GM12878 (cell line): Measurements from ENCODE around the gene TRIM8. TPM values are rescaled to one million over a fixed set of nuclear protein-coding genes. Genes with fewer than 3 reads are reported as not detected.

Experiments
- ATAC-seq: fragments of 200-7000 bp; cut with Tn5 transposase; 3 replicates; pipeline ENCODE4 v1.9.1; 2020; ENCODE audit warnings: mild to moderate bottlenecking, moderate library complexity
- BruUV-seq: library from RNA; stranded (reverse); fragments of 400-500 nt; replicated peaks from 2 replicates; lab custom pipeline; 2021; lab: Mats Ljungman, UMichigan
- CTCF ChIA-PET: fragments of 300-600 bp; sonication (Branson Sonifier 250); formaldehyde crosslinking; extraction: SDS; loops from one replicate; lab custom pipeline; 2021; ENCODE audit warnings: inconsistent platforms; lab: Yijun Ruan, JAX
- POLR2A ChIA-PET: fragments of 350-600 bp; formaldehyde crosslinking; extraction: SDS; loops from one replicate; lab custom pipeline; 2021; ENCODE audit warnings: inconsistent platforms; lab: Charles Lee
- RAD21 ChIA-PET: fragments of 300-600 bp; sonication (Branson Sonifier 250); formaldehyde crosslinking; loops from one replicate; lab custom pipeline; 2023; ENCODE audit warnings: antibody characterized with exemption; ENCODE audit not compliant: unreplicated experiment; lab: Charles Lee
- SMC1A ChIA-PET: fragments of 300-600 bp; sonication (Branson Sonifier 250); formaldehyde crosslinking; loops from one replicate; lab custom pipeline; 2023; ENCODE audit not compliant: unreplicated experiment, uncharacterized antibody; lab: Charles Lee
- DNase-seq: peaks from one replicate; pipeline ENCODE4 v3.0.0-alpha.2; 2011; ENCODE audit warnings: low read depth, low spot score
- FAIRE-seq: peaks from 3 replicates; lab custom pipeline; 2011; peaks lifted over from hg19 to GRCh38; lab: Jason Lieb, UNC
- H2AFZ ChIP-seq: 2 replicates; pipeline ENCODE4 v1.6.0; 2011; ENCODE audit warnings: low read depth, low read length, control low read depth; ENCODE audit not compliant: control insufficient read depth
- H3K27ac ChIP-seq: 2 replicates; pipeline ENCODE4 v1.5.1; 2011; ENCODE audit warnings: control low read depth; ENCODE audit not compliant: control insufficient read depth, insufficient read depth
- H3K27me3 ChIP-seq, 2 experiments: replicated peaks in 1 of 2; 2 replicates each; pipeline versions ENCODE4 v1.6.0 to v1.6.1; 2011; ENCODE audit warnings: low read length in 1 of 2; ENCODE audit not compliant: control insufficient read depth in 2 of 2, insufficient read depth in 2 of 2
- H3K36me3 ChIP-seq, 2 experiments: 2 replicates each; pipeline ENCODE4 v1.5.1; 2011; ENCODE audit warnings: low read length in 1 of 2; ENCODE audit not compliant: control insufficient read depth in 2 of 2, insufficient read depth in 2 of 2
- H3K4me1 ChIP-seq: 2 replicates; pipeline ENCODE4 v1.6.1; 2011; ENCODE audit warnings: mild to moderate bottlenecking, low read length, moderate library complexity, mixed read lengths; ENCODE audit not compliant: control insufficient read depth, insufficient read depth
- H3K4me2 ChIP-seq: 2 replicates; pipeline ENCODE4 v1.6.0; 2011; ENCODE audit warnings: control low read depth; ENCODE audit not compliant: control insufficient read depth, insufficient read depth
- H3K4me3 ChIP-seq: fragments of 200-600 bp; sonication (generic); 2 replicates; pipeline ENCODE4 v1.5.1; 2016
- H3K79me2 ChIP-seq: 2 replicates; pipeline ENCODE4 v1.6.0; 2011; ENCODE audit warnings: low read length; ENCODE audit not compliant: control insufficient read depth, insufficient read depth
- H3K9ac ChIP-seq: 2 replicates; pipeline ENCODE4 v1.8.0; 2011; ENCODE audit warnings: low read length, control low read depth, mixed read lengths; ENCODE audit not compliant: control insufficient read depth, insufficient read depth
- H3K9me3 ChIP-seq: replicated peaks from 3 replicates; pipeline ENCODE4 v1.5.1; 2011; ENCODE audit warnings: mild to moderate bottlenecking, low read length; ENCODE audit not compliant: control insufficient read depth, insufficient read depth
- H4K20me1 ChIP-seq: 2 replicates; pipeline ENCODE4 v1.6.0; 2011; ENCODE audit not compliant: control insufficient read depth, insufficient read depth
- E2F8 ChIP-seq: fragments of 450-650 bp; IDR thresholded peaks from 2 replicates; pipeline ENCODE4 v1.6.1; 2018; ENCODE audit warnings: mild to moderate bottlenecking, low read depth, moderate library complexity; ENCODE audit not compliant: partially characterized antibody
- NFYA ChIP-seq: IDR thresholded peaks from 2 replicates; pipeline ENCODE4 v1.6.1; 2011; ENCODE audit warnings: low read depth, mild to moderate bottlenecking, low read length, improper control_type of control experiment, borderline replicate concordance
- RUNX3 ChIP-seq: IDR thresholded peaks from 2 replicates; pipeline ENCODE4 v1.6.1; 2012; ENCODE audit warnings: low read length, inconsistent platforms
- TARDBP ChIP-seq: IDR thresholded peaks from 2 replicates; pipeline ENCODE4 v1.6.1; 2016; ENCODE audit warnings: borderline replicate concordance
- ZNF687 ChIP-seq: fragments of 450-650 bp; IDR thresholded peaks from 2 replicates; pipeline ENCODE4 v1.6.1; 2017; ENCODE audit warnings: mild to moderate bottlenecking, moderate library complexity
- WGBS: methylation state at CpG from one replicate; pipeline ENCODE4 v1.1.6; 2016; ENCODE audit warnings: low lambda C conversion rate; ENCODE audit not compliant: insufficient replicate concordance, insufficient coverage; ENCODE audit errors: missing lambda C conversion rate; 5-methylcytosine and 5-hydroxymethylcytosine counted together
- in situ Hi-C: fragments of 300-500 bp; cut with MboI; formaldehyde crosslinking; loops from 9 replicates; pipeline ENCODE4 v1.14.3; 2018; ENCODE audit warnings: mixed read lengths
- intact Hi-C: fragments of 100-400 bp; cut with micrococcal nuclease; formaldehyde crosslinking; loops from one replicate; pipeline ENCODE4 v1.14.2; 2022; ENCODE audit not compliant: unreplicated experiment
- polyA plus RNA-seq, 11 experiments: library from polyadenylated mRNA; depleted of rRNA in 4 of 11; unstranded in 6 of 11; stranded (reverse) in 5 of 11; fragments of >200 nt; fragmentation: Nextera tagmentation in 4 of 11; fragmentation: Illumina TruSeq in 1 of 11; extraction: Ambion mirVana in 4 of 11; extraction: Trizol in 1 of 11; gene quantifications; 1 replicate in 1 of 11; 2 replicates in 10 of 11; pipeline versions ENCODE4 v1.2.1 to v1.2.3, GENCODE V29; 2011 to 2016; ENCODE audit warnings: inconsistent platforms in 2 of 11, missing spikeins in 2 of 11, low read depth in 1 of 11
- total RNA-seq, 4 experiments: library from RNA; depleted of rRNA in 3 of 4; stranded (reverse); fragments of >200 nt in 3 of 4; fragmentation: Illumina TruSeq in 1 of 4; extraction: Trizol in 1 of 4; gene quantifications; 2 replicates each; pipeline versions ENCODE4 v1.2.1 to v1.2.3, GENCODE V29; 2013 to 2021

TRIM8 gene
- total and polyA plus RNA-seq, 10 of the 15 experiments (the other 5 are each of a cell fraction or from before 2014, with no cell fraction given), result 7.9 to 53.2 (median 24.6) TPM

- no peak for TF ChIP-seq E2F8
- TF ChIP-seq, all 136 proteins: peak for 0
Observed at GRCh38 chr10:102676534-102677315, 32.4 kb downstream of the TRIM8 start (continued).

GRCh38 chr10:102677331-102678067, 33.2 kb downstream of the TRIM8 start:
- no TSS peak for BruUV-seq
- WGBS, result 87% methylated on average over 9 of the region's 9 CpGs
- no peak overlapping the region for H3K27ac ChIP-seq
- TF ChIP-seq TARDBP (no peak), ZNF687 (no peak), RUNX3 (no peak), NFYA (no peak)
- TF ChIP-seq, all 136 proteins: peak for 0
- Histone ChIP-seq H3K4me1 (peaks cover 29% of the 10 kb centered on the region), H3K9ac (no peak overlapping the region), H3K9me3 (no peaks in the 10 kb centered on the region), H3K27me3 (no peaks in the 10 kb centered on the region), H4K20me1 (no peaks in the 10 kb centered on the region), H3K4me3 (no peak overlapping the region), H3K4me2 (no peak overlapping the region), H2AFZ (no peak overlapping the region), H3K79me2 (no peaks in the 10 kb centered on the region), H3K36me3 (peaks cover 0 to 2% of the 10 kb centered on the region in 2 experiments; a peak in 1 of 4 replicates)
- RAD21 ChIA-PET, result interaction anchor here (0.6 to 8.4 kb wide), 7 partner anchors 17 to 94 kb away, joined by 3 to 140 read pairs (median 9); partner anchors contain the start of genes ARL3 and SFXN2
- POLR2A ChIA-PET, result interaction anchor here (0.6 to 7.3 kb wide), 10 partner anchors 9 to 251 kb away, joined by 3 to 151 read pairs (median 4); partner anchors contain the start of genes ARL3, SFXN2 and TRIM8
- CTCF ChIA-PET, result interaction anchor here (0.8 to 8.7 kb wide), 19 partner anchors 8 to 225 kb away, joined by 3 to 128 read pairs (median 8); partner anchors contain the start of genes ACTR1A, ARL3, SFXN2 and SUFU
- no peak for ATAC-seq
- FAIRE-seq, result no peak
- SMC1A ChIA-PET, result interaction anchor here (0.8 to 8.2 kb wide), 15 partner anchors 11 to 224 kb away, joined by 3 to 140 read pairs (median 4); partner anchors contain the start of genes ARL3, BORCS7, SFXN2 and TRIM8
- intact Hi-C loops (loop anchor here (2.0 kb wide), 1 partner anchor 35 kb away; no protein-coding TSS in a partner anchor), in situ Hi-C loops (no loop called here)
- DNase-seq, result no peak
